A673 (cell line): ENCODE results near the gene DMAC2. TPM values are rescaled to one million over a fixed set of nuclear protein-coding genes. Genes with fewer than 3 reads are reported as not detected.

ENCODE experiments used
- BruUV-seq: library from RNA; stranded (reverse); fragments of 400-500 nt; replicated peaks from 2 replicates; lab custom pipeline; 2021; lab: Mats Ljungman, UMichigan
- CTCF ChIA-PET: fragments of 300-600 bp; sonication (Branson Sonifier 250); formaldehyde crosslinking; loops from one replicate; lab custom pipeline; 2022; ENCODE audit warnings: antibody characterized with exemption; lab: Charles Lee
- POLR2A ChIA-PET: fragments of 300-600 bp; sonication (Branson Sonifier 250); formaldehyde crosslinking; loops from one replicate; lab custom pipeline; 2022; ENCODE audit warnings: antibody characterized with exemption; ENCODE audit not compliant: low non-redundant PET; lab: Charles Lee
- DNase-seq: peaks from one replicate; pipeline ENCODE4 v3.0.0-alpha.2; 2015; ENCODE audit warnings: low spot score
- H3K27ac ChIP-seq: fragments of 200-600 bp; sonication (generic); 2 replicates; pipeline ENCODE4 v1.5.1; 2016; ENCODE audit warnings: mixed run types, low read depth, mild to moderate bottlenecking, mixed read lengths, antibody characterized with exemption, low read length; ENCODE audit not compliant: poor library complexity, severe bottlenecking
- H3K27me3 ChIP-seq: fragments of 200-600 bp; sonication (generic); replicated peaks from 2 replicates; pipeline ENCODE4 v1.6.1; 2017; ENCODE audit warnings: mixed run types, low read depth, mild to moderate bottlenecking, mixed read lengths, antibody characterized with exemption, low read length; ENCODE audit not compliant: insufficient read depth, poor library complexity
- H3K36me3 ChIP-seq: fragments of 200-600 bp; sonication (generic); 2 replicates; pipeline ENCODE4 v1.6.1; 2016; ENCODE audit warnings: mixed run types, mild to moderate bottlenecking, mixed read lengths, antibody characterized with exemption, low read length; ENCODE audit not compliant: insufficient read depth, poor library complexity, severe bottlenecking
- H3K4me1 ChIP-seq: fragments of 200-600 bp; sonication (generic); 2 replicates; pipeline ENCODE4 v1.6.1; 2017; ENCODE audit warnings: mixed run types, mild to moderate bottlenecking, mixed read lengths, antibody characterized with exemption, low read length; ENCODE audit not compliant: insufficient read depth, poor library complexity, severe bottlenecking
- H3K4me3 ChIP-seq: fragments of 200-600 bp; sonication (generic); 2 replicates; pipeline ENCODE4 v1.5.1; 2016; ENCODE audit warnings: low read depth, mixed run types, mild to moderate bottlenecking, mixed read lengths, low read length; ENCODE audit not compliant: poor library complexity, severe bottlenecking
- H3K9me3 ChIP-seq: fragments of 200-600 bp; sonication (generic); 2 replicates; pipeline ENCODE4 v1.6.1; 2016; ENCODE audit warnings: mixed run types, low read depth, mild to moderate bottlenecking, mixed read lengths, antibody characterized with exemption, low read length; ENCODE audit not compliant: poor library complexity, severe bottlenecking
- CTCF ChIP-seq: fragments of 300-800, 200-600 bp; sonication (generic); conservative IDR thresholded peaks from 2 replicates; pipeline ENCODE4 v1.5.1; 2017; ENCODE audit warnings: low read depth, mild to moderate bottlenecking, antibody characterized with exemption, low read length, moderate library complexity, mixed read lengths
- EZH2 ChIP-seq: fragments of 200-600 bp; sonication (generic); IDR thresholded peaks from 2 replicates; pipeline ENCODE4 v1.6.1; 2017; ENCODE audit warnings: borderline replicate concordance, low read depth, mild to moderate bottlenecking, mixed read lengths, antibody characterized with exemption, low read length; ENCODE audit not compliant: poor library complexity, severe bottlenecking
- intact Hi-C: fragments of 100-400 bp; cut with micrococcal nuclease; formaldehyde crosslinking; loops from one replicate; pipeline ENCODE4 v1.10.0; 2022; ENCODE audit not compliant: unreplicated experiment
- total RNA-seq: library from RNA; stranded (reverse); gene quantifications from 2 replicates; pipeline ENCODE4 v1.2.3, GENCODE V29; 2021

DMAC2 gene
- total RNA-seq, 1 experiment from 2014 or later, result 96.6 TPM

GRCh38 chr19:41399525-41399924 is 40.2 kb downstream of the DMAC2 start:
- Histone ChIP-seq H3K27ac (no peak overlapping the region), H3K4me3 (no peak overlapping the region), H3K27me3 (no peaks in the 10 kb centered on the region), H3K9me3 (no peaks in the 10 kb centered on the region), H3K4me1 (peaks cover 10% of the 10 kb centered on the region), H3K36me3 (no peaks in the 10 kb centered on the region)
- POLR2A ChIA-PET, result no interaction called here
- BruUV-seq, result no TSS peak
- TF ChIP-seq CTCF (no peak), EZH2 (no peak)
- no peak for DNase-seq
- CTCF ChIA-PET, result no interaction called here
- intact Hi-C loops, result loop anchor here (10.0 kb wide), 1 partner anchor 345 kb away; no protein-coding TSS in a partner anchor

- H3K4me1 ChIP-seq, result peaks cover 10% of the 10 kb centered on the region
- no peaks in the 10 kb centered on the region for H3K9me3 ChIP-seq
- POLR2A ChIA-PET, result no interaction called here
- no TSS peak for BruUV-seq
- intact Hi-C loops, result loop anchor here (10.0 kb wide), 1 partner anchor 346 kb away; no protein-coding TSS in a partner anchor
- TF ChIP-seq CTCF (no peak), EZH2 (no peak)
- H3K27ac ChIP-seq, result peak overlapping the region; percentile 1
- peak overlapping the region; percentile 86 for H3K4me3 ChIP-seq
- no peaks in the 10 kb centered on the region for H3K36me3 ChIP-seq
- H3K27me3 ChIP-seq, result no peaks in the 10 kb centered on the region
- CTCF ChIA-PET, result no interaction called here
- no peak for DNase-seq
Measured at GRCh38 chr19:41399091-41399490, 40.6 kb downstream of the DMAC2 start.

- intact Hi-C loops, result loop anchor here (10.0 kb wide), 1 partner anchor 346 kb away; no protein-coding TSS in a partner anchor
- peak overlapping the region; percentile 86 for H3K4me3 ChIP-seq
- peaks cover 10% of the 10 kb centered on the region for H3K4me1 ChIP-seq
- TSS peak; percentile 79 for BruUV-seq
- TF ChIP-seq CTCF (no peak), EZH2 (no peak)
- no peaks in the 10 kb centered on the region for H3K9me3 ChIP-seq
- no peaks in the 10 kb centered on the region for H3K36me3 ChIP-seq
- no peaks in the 10 kb centered on the region for H3K27me3 ChIP-seq
- ChIA-PET POLR2A (no interaction called here), CTCF (no interaction called here)
- H3K27ac ChIP-seq, result peak overlapping the region; percentile 97
- no peak for DNase-seq
Measured at GRCh38 chr19:41398598-41398997, 41.1 kb downstream of the DMAC2 start.
